Kidney tubule cell (primary cell): Measurements from ENCODE around the gene BCL2A1.
"Not testable (repeated sequence)": the region's sequence is repeated elsewhere in the genome, so short reads cannot be mapped to it uniquely, and the experiment has no call there.

Experiments used
- DNase-seq: peaks from one replicate; pipeline ENCODE4 v3.0.0-alpha.2; 2018; ENCODE audit warnings: low spot score

BCL2A1 gene

DNA sequence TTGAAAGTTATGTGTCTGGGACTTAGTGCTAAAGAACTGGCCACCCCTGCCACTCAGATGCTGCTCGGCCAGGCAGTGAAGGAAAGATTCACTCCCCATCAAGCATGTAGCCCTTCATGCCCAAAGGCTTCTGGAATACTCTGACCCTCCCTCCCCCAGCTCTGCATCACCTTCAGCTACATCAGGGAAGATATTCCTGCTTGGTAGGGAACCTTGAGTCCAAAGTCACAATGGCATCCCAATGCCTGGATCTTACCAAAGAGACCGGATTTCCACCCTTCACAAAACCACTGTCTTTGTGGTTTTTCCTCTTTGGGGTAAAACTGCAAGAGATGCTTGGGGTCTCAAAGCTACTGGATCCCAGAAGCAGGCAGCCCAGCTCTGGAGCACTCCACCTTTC lies 18.2 kb upstream of the BCL2A1 start:
- no peak for DNase-seq

DNA sequence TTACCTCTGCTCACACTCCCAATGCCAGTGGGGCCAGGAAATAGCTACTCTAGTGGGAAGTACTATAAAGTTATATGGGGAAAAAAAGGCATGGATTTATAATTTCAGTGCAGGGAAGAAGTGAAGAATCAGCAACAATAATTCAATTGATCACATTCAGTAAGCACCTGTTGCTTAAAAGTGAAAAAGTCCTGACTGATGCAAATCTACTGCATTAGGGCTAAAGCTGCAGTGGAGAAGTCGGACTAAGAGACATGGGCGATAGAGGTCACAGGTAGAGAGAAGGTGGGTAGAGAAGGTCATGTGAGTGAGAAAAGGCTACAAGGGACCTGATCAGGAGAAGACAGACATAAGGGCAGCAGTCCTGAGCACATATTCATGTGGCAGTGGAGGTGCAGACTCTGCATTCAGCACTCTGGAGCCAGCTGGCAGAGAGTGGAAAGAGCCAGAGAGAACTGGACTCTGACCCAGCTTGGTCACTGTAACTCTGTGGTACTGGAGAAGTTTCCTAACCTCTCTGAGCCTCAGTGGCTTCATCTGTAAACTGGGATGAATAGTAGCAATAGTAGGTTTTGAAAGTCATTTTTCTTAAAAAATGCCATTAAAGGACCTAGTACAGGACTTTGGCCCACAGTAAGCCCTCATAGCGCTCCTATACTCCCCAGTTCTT lies 17.6 kb upstream of the BCL2A1 start:
- no peak for DNase-seq

DNA sequence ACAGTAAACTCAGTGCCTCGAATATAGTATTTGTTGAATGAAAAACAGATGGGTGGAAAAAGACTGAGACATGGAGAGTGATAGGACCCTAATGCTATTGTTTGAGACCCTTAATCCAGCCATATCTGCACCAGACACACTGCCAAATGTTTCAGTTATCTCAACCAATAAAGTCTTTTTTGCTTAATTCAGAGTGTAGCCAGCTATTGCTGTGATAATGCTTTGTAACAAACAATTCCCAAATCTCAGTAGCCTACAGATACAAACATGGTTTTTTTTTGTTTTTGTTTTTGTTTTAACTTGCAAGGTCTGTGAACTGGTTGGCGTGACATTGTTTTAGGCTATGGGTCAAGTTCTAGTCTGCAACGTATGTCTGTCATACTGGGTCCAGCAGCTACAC lies 17.0 kb upstream of the BCL2A1 start:
- no peak for DNase-seq

DNA sequence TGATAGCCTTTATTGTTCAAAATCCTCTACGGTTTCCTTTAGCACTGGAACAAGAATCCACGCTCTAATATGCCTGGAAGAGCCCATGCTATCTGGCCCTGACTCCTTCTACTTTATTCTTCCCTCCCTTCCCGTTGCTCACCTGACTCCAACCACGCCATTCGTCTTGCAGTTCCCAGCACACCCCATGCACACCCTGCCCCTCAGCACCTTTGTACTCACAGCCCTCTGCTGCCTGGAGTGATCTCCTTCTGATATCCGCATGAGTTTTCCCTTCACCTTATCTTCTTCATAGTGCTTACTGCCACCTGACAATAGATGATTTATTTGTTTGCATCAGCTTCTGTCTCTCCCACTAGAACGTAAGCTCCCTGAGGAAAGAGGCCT lies 16.6 kb upstream of the BCL2A1 start:
- no peak for DNase-seq

DNA sequence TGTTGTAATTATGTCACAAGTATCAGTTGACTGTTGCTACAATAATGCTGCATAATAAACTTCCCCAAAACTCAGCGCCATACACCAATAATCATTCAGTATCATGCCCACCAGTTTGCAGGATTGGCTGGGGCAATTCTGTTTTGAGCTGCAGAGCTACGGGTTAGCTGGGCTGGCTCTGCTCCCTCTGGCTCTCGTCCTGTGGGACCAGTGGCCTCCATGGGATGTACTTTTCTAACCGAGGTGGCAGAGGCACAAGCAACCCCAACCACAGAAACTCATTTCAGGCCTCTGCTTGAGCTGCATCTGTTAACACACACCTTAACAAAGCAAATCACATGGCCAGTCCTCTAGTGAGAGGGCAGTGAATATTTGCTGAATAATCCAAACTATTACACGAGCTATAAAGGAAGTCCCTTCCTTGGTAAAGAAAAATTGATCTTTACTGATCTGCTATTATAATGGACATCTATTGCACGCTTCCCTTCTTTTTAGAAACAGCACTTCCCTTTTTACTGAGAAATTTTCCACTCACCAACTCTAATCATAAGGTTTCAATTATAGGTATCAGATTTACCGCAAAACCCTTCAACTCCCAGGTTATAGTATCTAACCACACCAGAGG lies 10.9 kb upstream of the BCL2A1 start:
- no peak for DNase-seq

DNA sequence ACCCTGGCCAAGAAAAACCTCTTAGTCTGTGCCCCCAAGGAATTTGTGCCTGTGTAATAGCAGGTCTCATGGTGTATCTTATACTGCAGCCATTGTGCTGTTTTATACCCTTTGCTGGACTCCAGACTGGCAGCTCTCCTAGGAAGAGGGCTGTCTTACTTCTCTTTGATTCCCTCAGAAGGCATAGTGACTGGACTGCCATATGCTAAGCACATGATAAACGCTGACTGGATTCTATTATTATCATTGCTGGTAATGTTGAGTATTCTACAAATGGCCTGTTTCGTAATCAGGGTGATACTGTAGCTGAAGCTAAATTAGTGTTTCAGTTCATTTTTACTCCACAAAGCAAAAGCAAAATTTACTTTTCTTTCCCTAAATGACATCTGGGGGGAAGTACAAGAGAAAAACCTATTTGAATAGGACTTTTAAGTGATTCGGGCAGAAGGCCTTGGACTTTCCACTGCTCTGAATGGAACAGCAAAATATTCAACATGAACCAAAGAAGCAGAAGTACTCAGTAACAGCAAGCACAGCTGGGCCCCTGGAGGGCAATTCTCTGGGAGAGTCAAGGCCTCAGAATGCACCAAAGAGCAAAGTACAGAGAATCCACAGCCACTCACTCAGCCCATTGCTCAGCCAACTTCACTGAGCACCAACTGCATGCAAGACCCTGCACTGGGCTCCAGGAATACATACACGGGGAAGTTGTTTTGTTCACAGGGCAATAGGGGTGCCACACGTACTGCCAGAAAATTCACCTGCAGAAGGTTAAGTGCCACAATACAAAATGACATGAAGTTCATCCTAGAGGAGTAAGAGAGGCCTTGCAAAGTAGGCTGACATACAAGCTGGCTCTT lies 7.9 kb upstream of the BCL2A1 start:
- no peak for DNase-seq

DNA sequence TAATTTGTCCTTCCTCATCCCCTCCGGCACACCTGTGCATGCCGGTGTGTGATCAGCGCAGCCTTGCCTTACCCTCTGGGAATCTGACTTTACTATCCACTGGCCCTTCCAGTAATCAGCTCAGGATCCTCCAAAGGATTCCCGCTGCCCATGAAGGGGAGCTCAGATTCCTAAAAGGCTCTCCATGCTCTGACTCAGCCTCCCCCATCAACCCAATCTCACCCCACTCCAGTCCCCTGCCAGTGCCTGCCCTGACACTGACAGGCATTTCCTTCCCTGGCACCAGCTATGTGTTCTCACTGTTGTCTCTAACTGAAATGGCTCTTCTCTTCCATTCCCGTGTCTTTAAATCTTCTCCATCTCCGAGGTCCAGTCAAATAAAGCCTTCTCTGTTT lies 7.3 kb upstream of the BCL2A1 start:
- DNase-seq = no peak

DNA sequence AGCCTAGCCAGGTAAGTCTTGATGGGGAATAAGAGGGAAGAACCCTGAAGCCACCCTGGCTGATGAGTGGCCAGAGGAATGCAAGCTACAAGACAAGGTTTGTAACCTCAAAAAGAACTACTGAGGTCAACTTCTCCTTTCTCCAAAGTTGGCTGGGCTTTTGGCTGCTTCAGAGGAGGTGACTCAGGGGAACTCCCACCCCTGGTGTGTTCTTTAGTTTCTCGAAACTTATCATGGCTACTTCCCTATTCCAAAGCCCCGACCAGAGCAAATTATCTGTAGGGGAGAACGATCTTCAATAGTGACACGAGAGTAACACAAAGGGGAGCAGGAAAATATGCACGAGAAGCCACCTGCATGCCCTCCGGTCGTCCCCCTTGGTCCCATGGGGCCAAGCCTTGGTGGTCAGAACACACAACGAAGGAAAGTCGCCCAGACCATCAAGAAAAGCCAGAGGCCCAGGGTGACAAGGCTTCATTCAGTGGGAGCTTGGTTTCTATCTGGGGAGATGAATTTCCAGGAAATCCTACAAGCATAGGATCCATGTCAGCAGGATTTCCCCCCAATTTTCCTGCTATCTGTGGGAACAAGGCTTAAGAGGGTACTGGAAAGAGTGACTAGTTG lies 6.5 kb upstream of the BCL2A1 start:
- no peak for DNase-seq

DNA sequence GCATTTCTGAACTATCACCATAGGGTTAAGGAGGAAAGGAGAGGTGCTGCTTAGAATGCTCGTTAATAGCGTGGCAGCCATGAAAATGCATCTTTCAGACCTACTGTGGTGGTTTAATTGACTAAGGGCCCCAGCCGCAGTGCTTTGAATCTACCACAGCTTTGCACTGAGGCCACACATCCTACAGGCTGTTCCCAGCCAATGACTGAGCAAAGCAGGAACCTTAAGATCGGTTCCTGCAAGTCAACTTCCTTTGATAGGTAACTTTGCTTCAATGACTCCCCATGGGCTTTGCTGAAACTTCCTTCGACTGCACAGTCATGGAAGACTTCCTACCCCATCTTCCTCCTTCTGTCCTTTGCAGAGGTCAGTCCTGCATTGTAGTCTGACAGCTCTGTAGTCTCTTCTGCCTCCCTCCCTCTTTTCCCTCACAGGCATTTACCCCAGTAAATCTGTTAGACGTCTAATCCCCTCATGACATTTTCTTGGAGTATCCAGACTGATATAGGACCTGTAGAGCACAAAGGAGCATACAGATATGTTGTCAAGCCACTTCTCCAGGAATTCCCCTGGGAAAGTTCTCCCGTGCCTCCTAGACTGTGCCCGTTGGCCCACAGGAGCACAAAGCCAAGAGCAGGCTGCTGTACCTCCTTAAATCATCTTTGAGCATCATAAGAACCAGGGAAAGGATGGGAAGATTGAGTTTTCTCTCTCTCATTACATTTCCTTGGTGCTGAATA lies 2.6 kb upstream of the BCL2A1 start:
- DNase-seq = no peak

DNA sequence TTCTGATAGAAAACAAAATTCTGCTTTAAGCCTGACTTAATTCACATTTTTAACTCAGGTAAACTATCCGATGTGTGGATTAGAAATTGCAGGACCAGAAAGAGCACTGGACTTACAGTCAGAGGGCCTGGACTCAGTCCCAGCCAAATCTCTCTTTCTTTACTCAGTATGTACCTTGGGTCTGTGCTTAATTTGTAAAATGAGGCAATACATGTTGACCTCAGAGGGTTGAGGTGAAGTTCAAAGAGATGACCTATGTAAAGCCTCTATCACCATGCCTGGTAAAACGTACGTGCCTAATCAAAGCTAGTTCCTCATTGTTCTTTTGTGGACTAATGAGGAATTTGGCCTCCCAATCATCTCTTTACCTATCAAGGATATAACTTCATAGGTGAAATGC lies 1.9 kb upstream of the BCL2A1 start:
- DNase-seq = no peak

DNA sequence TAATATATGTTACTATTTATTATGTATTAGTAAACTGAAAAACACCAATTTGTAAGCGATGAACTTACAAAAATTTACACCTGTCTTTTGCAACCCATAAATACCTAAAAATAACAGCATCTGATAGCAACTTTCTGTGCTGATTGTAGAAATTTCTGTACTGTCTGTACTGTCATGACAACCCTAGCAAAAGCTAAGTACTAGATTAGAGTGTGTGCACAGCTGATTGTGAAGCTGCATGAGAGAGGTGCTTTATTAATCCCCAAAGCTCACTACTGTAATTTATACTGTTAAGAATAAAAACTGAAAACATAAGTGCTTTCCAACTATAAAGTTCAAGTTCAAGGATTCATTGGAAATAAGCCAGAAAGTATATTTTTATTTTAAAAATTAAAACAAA lies 815 bp downstream of the BCL2A1 start:
- no peak for DNase-seq

DNA sequence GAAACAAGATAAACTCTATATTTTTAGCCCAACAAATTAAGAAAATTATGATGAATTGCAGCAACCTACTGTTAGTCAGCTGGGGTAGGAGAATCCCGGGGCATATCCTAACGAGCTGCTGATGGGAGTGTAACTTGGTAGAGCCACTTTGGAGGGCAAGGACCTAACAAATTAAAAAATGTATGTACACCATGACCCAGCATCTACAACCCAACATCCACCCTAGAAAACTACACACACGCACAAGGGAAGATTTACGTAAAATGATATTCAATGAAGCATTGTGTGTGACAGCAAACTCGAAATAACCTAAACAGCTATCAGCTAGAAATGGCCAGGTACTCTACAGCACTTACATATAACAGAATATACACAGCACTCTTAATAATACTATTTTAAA lies 1.9 kb downstream of the BCL2A1 start:
- DNase-seq = no peak

DNA sequence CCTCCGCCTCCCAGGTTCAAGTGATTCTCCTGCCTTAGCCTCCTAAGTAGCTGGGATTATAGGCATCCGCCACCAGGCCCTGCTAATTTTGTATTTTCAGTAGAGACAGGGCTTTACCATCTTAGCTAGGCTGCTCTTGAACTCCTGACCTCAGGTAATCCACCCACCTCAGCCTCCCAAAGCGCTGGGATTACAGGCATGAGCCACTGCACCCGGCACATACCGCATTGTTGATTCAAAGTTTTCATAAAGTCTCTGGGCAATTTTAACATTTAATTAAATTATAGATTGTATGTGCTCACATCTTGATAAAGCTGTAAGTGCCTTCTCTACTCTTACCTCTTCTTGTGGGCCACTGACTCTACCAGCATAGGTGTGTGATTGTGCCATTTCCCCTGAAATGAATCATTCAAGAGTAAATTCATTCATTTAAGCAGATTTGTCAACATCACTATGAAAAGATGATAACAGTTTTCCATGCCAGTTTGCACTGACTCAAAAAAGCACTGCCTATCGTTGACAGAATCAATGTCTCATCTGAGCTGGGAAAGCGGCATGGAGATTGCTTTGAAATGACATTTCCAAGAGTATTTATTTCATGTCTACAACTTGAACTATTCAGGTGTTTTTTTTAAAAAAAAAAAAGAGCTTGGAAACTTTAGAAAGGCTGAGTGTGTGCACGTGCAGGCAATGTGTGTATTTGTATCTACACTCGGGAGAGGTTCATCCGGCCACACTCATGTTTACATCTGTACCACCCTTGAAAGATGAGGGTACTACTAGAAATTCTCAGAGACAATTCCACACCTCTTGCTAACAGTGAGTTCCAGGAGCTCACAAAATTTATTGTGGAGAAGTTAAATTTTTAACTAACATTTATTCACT lies 3.5 kb downstream of the BCL2A1 start:
- DNase-seq = no peak

DNA sequence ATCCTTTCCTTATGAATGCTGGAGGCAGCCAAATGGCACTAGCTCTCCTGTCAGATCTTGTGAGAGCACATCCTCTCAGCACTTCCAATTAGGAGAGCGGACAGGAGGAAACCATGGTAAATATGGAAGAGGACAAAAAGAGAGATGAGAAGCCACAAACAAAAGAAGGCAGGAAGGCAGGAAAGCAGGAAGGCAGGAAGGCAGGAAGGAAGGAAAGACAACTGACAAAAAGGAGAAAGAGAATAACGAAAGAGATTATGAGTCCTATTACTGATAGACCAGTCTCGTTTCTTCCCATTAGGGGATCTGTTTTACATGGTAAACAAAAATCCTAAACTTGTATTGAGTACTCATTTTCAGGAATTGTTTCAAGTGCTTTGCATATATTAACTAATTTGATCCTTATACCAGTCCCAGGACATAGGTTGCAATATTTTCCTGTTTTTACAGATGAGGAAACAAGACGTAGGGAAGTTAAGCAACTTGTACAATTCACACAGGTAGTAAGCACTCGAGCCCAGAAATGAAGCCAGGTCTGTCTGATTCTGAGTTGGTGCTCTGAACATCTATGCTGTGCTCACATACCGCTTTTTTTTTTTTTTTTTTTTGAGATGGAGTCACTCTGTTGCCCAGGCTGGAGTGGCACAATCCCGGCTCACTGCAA lies 4.2 kb downstream of the BCL2A1 start:
- DNase-seq = no peak

DNA sequence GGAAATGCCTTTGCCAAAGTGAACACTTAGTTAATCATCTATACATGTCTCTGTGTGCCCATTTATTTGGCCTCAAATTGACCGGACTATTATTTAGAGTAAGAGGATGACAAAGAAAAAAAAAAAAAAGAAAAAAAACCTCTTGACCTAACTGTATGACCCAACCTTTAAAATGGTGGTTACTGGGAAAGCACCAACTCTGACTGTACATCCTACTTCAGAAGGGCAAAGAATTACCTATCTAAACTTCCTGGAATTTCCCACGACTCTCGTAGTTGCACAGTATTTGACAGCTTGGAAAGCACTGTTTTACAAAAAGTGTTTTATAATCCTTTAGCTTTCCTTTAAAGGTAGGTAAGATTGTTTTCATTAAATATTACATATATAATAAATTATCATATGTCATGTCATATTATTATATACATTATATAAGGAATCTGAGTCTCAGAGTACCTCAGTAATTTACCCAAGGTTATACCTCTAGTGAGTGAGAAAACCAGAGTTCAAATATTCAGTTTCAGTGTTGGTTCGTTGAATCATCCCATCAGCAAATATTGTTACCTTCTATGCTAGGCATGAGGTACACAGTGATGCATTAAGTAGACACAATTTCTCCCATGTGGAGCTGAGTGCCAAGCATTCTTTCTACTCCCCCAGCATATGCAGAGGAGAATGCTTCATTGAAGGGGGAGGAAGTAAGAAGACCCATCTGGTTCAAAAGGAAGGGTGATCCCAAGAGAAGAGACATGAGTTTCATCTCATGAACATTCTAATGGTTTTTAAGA lies 5.0 kb downstream of the BCL2A1 start:
- peak; percentile 92 for DNase-seq

DNA sequence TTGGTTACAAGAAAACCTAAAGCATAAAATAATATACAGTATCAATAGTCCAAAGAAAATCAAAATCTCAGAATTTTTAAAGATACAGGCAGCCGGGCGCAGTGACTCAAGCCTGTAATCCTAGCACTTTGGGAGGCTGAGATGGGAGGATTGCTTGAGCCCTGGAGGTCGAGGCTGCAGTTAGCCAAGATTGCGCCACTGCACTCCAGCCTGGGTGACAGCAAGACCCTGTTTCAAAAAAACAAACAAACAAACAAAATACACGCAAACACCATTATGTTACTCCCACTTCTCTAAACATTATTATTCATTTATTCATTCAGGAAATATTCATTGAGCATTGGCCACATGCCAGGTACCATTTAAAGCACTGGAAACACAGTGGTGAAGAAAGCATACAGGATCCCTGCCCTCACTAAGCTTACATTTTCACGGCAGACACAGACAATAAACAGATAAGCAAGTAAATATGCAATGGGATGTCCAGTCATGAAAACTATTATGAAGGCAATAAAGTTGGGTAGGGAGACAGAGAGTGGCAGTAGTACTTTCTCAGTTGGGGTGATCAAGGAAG lies 6.7 kb downstream of the BCL2A1 start:
- no peak for DNase-seq

DNA sequence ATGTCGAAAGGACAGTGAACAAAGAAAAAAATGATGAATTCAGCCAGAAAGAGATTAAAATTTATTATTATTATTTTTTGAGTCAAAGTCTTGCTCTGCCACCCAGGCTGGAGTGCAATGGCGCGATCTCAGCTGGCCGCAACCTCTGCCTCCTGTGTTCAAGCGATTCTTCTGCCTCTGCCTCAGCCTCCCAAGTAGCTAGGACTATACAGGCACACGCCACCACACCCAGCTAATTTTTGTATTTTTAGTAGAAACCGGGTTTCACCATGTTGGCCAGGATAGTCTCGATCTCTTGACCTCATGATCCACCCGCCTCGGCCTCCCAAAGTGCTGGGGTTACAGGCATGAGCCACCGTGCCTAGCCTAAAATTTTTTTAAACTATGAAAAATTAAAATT lies 8.1 kb downstream of the BCL2A1 start:
- DNase-seq = not testable (repeated sequence)

DNA sequence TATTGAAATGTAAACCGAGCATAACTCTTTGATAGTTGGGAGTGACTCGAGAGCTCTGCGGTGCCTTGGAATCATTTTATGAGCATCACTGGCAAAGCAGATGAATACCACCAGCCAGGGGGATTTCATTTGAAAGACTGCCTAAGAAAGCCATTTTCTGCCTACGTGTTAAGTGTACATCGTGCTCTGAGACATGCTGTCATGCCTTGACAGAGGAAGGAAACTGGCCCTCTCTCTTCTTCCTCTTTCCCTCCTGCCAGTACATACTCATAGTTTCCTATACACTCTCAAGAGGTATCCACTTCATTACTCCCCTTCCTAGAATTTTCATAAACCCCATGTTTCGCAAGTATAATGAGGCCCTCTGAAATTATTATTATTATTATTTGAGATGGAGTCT lies 8.8 kb downstream of the BCL2A1 start:
- DNase-seq = no peak

DNA sequence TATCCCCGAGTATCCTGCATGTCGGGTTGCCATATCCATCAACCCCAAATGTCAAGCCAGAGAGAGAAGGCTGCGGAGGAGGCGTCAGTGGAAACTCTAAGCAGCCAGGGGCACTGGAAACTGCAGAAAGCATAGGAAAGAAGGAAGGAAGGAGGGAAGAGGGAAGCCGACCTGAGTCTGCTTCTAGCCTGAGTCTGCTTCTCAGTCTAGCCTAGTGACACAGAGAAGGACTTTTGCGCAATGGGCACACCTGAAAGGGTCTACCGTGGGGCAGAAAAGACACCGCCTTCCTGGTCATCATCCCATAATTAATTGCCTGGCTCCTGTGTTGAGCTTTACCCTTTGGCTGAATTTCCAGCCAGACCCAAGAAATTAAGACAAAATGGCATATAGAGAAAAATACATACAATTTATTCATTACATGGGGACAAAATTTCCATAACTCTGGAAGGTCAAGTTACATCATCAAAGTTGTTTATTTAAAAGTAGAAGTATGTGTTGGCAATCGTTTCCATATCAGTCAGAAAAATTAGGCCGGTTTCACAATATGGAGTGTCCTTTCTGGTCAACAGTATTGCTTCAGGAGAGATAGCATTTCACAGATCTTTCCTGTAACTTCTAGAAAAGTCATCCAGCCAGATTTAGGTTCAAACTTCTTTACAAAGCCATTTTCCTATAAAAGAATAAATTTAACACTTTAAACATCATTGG lies 10.3 kb downstream of the BCL2A1 start:
- no peak for DNase-seq
